ENCODE measurements around the gene ITGAE.

ITGAE gene

DNA sequence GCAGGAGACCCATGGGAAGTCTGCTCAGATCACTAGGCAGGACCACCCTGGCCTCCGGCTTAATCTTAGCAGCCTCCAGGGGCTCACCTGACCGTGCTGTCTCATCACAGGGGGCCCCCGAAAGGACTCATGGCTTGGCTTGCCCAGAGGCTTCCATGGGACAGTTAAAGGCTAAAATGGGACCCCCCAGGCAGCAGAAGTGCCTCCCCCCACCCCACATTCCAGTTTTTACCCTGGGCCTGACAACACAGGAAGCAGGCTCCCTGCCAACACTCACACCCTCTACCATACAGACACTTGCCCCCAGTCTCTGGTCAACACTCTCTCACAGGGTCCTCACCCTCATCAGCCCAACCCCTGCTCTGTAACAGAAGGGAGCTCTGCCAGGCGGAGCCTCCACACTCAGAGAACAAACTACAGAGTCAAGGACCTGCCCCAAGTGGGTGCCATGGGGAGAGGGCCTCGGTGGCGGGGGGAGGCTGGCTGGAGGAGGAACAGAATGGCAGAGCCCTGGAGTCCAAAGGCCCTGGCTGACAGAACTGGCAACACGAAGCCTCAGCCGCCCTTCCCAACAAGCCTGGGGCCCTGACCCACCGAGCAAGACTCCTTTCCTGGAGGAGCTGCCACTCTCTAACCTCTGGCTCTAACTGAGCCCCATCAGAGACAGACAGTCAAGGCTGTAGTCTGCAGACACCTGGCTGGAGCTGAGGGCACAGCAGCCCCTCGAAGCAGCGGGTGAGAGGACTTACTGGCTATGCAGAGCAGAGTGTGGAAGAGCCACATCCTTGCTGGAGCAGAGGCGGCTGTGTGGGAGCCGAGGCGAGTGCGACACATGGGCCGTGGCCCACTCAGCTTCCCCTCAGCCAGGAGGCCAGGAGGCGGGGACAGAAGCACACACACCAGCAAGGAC lies at the start of gene ITGAE:
ITGAE (minus strand) TSS at position 827 of the 910 bp plus-strand sequence; CDS start at position 783, 44 bp downstream.
- no peak for DNase-seq
- Histone ChIP-seq H3K27ac (peak within 1 kb of the TSS; percentile 91), H3K36me3 (replicated peaks) (no peaks in the 10 kb centered on the region), H3K4me3 (ENCODE audit: low read depth, low read length) (no peak within 1 kb of the TSS), H3K27me3 (replicated peaks) (no peaks in the 10 kb centered on the region)
- TF ChIP-seq, protein P1, sequence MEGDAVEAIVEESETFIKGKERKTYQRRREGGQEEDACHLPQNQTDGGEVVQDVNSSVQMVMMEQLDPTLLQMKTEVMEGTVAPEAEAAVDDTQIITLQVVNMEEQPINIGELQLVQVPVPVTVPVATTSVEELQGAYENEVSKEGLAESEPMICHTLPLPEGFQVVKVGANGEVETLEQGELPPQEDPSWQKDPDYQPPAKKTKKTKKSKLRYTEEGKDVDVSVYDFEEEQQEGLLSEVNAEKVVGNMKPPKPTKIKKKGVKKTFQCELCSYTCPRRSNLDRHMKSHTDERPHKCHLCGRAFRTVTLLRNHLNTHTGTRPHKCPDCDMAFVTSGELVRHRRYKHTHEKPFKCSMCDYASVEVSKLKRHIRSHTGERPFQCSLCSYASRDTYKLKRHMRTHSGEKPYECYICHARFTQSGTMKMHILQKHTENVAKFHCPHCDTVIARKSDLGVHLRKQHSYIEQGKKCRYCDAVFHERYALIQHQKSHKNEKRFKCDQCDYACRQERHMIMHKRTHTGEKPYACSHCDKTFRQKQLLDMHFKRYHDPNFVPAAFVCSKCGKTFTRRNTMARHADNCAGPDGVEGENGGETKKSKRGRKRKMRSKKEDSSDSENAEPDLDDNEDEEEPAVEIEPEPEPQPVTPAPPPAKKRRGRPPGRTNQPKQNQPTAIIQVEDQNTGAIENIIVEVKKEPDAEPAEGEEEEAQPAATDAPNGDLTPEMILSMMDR (IDR thresholded peaks at IDR 0.05; ENCODE audit: low read depth, low read length, missing control alignments): no peak
- in situ Hi-C loops (cut with HindIII; ENCODE audit: low pct_ligation_motif_present, low sequenced_read_pairs): no loop called here

GRCh38 chr17:3848229-3848835 lies 47.3 kb upstream of the ITGAE start:
- no peak for DNase-seq
- TF ChIP-seq, protein P1 (IDR thresholded peaks at IDR 0.05; ENCODE audit: low read depth, low read length, missing control alignments): no peak
- Histone ChIP-seq H3K27ac (no peak overlapping the region), H3K27me3 (replicated peaks) (no peaks in the 10 kb centered on the region), H3K36me3 (replicated peaks) (peaks cover 5% of the 10 kb centered on the region), H3K4me3 (ENCODE audit: low read depth, low read length) (no peak overlapping the region)
- in situ Hi-C loops (cut with HindIII; ENCODE audit: low pct_ligation_motif_present, low sequenced_read_pairs): no loop called here

DNA sequence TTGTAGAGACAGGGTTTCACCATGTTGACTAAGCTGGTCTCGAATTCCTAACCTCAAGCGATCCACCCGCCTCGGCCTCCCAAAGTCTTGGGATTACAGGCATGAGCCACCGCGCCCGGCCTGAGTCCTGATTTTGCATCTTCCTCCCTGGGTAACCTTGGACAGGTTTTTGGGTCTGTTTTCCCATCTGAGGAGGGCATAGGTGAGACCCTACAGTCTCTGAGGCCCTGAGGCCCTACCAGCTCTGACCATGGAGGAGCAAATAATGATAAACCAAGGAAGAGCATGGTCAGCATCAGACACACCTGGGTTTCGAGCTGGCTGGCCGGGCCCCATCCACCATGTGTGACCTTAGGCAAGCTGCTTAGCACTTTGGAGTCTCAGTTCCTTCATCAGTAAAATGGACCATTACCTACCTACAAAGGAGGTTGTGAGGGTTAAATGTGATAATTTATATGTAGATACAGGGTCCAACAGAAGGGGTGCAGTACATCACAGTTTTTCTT lies 46.2 kb upstream of the ITGAE start:
- in situ Hi-C loops (cut with HindIII; ENCODE audit: low pct_ligation_motif_present, low sequenced_read_pairs): no loop called here
- Histone ChIP-seq H3K36me3 (replicated peaks) (peaks cover 13% of the 10 kb centered on the region), H3K27me3 (replicated peaks) (no peaks in the 10 kb centered on the region), H3K4me3 (ENCODE audit: low read depth, low read length) (no peak overlapping the region), H3K27ac (no peak overlapping the region)
- DNase-seq: no peak
- TF ChIP-seq, protein P1 (IDR thresholded peaks at IDR 0.05; ENCODE audit: low read depth, low read length, missing control alignments): no peak

DNA sequence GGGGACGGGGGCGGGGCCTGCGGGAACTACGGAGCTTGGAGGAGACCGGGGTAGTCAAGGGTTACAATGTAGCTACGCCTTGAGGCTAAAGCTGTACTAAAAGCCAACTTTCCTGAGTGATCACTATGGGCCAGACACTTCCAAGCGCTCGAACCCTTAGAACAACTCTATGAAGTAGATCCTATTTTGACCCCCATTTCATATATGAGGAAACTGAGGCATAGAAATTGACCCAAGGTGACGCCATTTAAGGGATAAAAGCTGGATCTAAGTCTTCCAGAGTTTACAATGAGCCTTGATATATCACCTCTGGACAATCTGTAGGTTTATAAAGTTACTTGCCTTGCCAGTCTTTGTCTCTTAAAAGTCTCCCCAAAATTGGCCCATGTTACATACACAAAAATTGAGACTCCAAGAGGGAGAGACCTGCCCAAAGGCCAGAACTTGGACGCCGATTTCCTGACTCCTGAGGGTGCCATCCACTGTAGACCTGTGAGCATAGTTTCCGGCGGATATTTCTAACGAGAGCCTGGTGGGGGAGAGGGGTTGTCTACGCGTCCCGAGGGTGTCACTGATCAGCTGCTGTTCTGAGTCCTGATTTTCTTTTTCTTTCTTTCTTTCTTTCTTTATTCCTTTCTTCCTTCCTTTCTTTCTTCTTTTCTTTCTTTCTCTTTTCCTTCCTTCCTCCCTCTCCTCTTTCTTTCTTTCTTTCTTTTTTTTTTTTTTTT lies 45.6 kb upstream of the ITGAE start:
- in situ Hi-C loops (cut with HindIII; ENCODE audit: low pct_ligation_motif_present, low sequenced_read_pairs): no loop called here
- H3K36me3 ChIP-seq (replicated peaks): peaks cover 16% of the 10 kb centered on the region
- no peak overlapping the region for H3K27ac ChIP-seq
- TF ChIP-seq, protein P1 (IDR thresholded peaks at IDR 0.05; ENCODE audit: low read depth, low read length, missing control alignments): no peak
- DNase-seq: no peak
- H3K4me3 ChIP-seq (ENCODE audit: low read depth, low read length): no peak overlapping the region
- no peaks in the 10 kb centered on the region for H3K27me3 ChIP-seq (replicated peaks)

GRCh38 chr17:3845621-3846436 lies 44.8 kb upstream of the ITGAE start, which contains the start of gene NCBP3:
Gene NCBP3 (minus strand): TSS chr17:3846246. CDS start chr17:3846223, 23 bp downstream.
- TF ChIP-seq, protein P1 (IDR thresholded peaks at IDR 0.05; ENCODE audit: low read depth, low read length, missing control alignments): peak; percentile 75
- in situ Hi-C loops (cut with HindIII; ENCODE audit: low pct_ligation_motif_present, low sequenced_read_pairs): no loop called here
- peaks cover 19% of the 10 kb centered on the region for H3K36me3 ChIP-seq (replicated peaks)

More at GRCh38 chr17:3845621-3846436, 44.8 kb upstream of the ITGAE start, which contains the start of gene NCBP3:
- peak; percentile 59 for DNase-seq
- peak within 1 kb of the TSS; percentile 77 for H3K27ac ChIP-seq
- no peaks in the 10 kb centered on the region for H3K27me3 ChIP-seq (replicated peaks)
- H3K4me3 ChIP-seq (ENCODE audit: low read depth, low read length): peak within 1 kb of the TSS; percentile 92
